Urinary bladder (tissue), 4 donors: ENCODE results near the gene ZMYM5. TPM values are rescaled to one million over a fixed set of nuclear protein-coding genes. Genes with fewer than 3 reads are reported as not detected.
"Not testable (repeated sequence)": the region's sequence is repeated elsewhere in the genome, so short reads cannot be mapped to it uniquely, and the experiment has no call there.

ENCODE experiments used
- DNase-seq: peaks from one replicate; pipeline ENCODE4 v3.0.0-alpha.2; 2015; ENCODE audit errors: extremely low spot score
- H3K27ac ChIP-seq: one replicate; pipeline ENCODE4 v1.5.1; 2013; ENCODE audit warnings: low read depth, mild to moderate bottlenecking, moderate library complexity
- H3K36me3 ChIP-seq: one replicate; pipeline ENCODE4 v1.6.1; 2013; ENCODE audit warnings: mild to moderate bottlenecking, moderate library complexity; ENCODE audit not compliant: insufficient read depth
- H3K4me1 ChIP-seq: one replicate; pipeline ENCODE4 v1.6.1; 2013; ENCODE audit warnings: mild to moderate bottlenecking, moderate library complexity; ENCODE audit not compliant: insufficient read depth
- H3K4me3 ChIP-seq: one replicate; pipeline ENCODE4 v1.5.1; 2013; ENCODE audit warnings: low read depth, low read length
- WGBS: extraction: QIAGEN DNeasy Blood & Tissue Kit; methylation state at CpG from one replicate; pipeline ENCODE4 v1.1.7; 2013; 5-methylcytosine and 5-hydroxymethylcytosine counted together
- polyA plus RNA-seq: library from polyadenylated mRNA; stranded (reverse); fragments of 200-250 nt; gene quantifications from one replicate; pipeline ENCODE4 v1.2.3, GENCODE V29; 2013
- total RNA-seq: library from RNA; depleted of rRNA; stranded (reverse); fragments of >200 nt; gene quantifications from one replicate; pipeline ENCODE4 v1.2.3, GENCODE V29; 2014
- donor health status: healthy with polysubstance abuse.
- donor health status: healthy.

ZMYM5 gene
- total and polyA plus RNA-seq, 2 donors = 9.7 to 41.0 TPM

DNA sequence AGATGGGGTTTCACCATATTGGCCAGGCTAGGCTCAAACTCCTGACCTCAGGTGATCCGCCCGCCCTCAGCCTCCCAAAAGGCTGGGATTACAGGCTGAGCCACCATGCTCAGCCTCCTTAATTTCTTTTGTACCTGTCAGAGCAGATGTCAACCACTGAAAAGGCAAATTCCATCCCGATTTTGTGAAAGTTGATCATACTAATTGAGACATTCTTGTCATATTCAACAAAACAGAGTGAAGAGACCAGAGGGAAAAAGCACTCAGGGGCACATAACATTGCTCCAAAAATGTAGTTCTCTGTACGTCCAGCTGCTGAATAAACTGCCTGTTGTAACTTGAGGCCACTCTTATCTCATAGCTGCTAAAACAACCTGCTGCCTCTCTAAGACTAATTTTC, 53.3 kb downstream of the ZMYM5 start:
- no peaks in the 10 kb centered on the region for H3K4me1 ChIP-seq
- H3K27ac ChIP-seq = no peak overlapping the region
- 91% methylated on average over 4 of the region's 4 CpGs for WGBS
- no peaks in the 10 kb centered on the region for H3K36me3 ChIP-seq
- H3K4me3 ChIP-seq = no peak overlapping the region
- DNase-seq = no peak

DNA sequence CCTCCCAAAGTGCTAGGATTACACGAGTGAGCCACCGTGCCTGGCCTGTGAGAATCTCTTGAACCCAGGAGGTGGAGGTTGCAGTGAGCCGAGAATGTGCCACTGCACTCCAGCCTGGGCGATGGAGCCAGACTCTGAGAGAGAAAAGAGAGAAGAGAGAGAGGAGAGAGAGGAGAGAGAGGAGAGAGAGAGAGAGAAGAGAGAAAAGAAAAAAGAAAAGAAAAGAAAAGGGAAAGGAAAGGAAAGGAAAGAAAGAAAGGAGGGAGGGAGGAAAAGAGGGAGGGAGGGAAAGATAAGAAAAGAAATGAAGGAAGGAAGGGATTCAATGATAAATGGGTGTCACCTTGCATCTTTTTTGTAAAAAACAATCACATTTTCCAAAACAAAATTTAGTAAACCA, 57.7 kb downstream of the ZMYM5 start:
- H3K4me3 ChIP-seq = no peak overlapping the region
- no peaks in the 10 kb centered on the region for H3K4me1 ChIP-seq
- DNase-seq = no peak
- no peaks in the 10 kb centered on the region for H3K36me3 ChIP-seq
- H3K27ac ChIP-seq = no peak overlapping the region
- 95% methylated on average over 4 of the region's 4 CpGs for WGBS

DNA sequence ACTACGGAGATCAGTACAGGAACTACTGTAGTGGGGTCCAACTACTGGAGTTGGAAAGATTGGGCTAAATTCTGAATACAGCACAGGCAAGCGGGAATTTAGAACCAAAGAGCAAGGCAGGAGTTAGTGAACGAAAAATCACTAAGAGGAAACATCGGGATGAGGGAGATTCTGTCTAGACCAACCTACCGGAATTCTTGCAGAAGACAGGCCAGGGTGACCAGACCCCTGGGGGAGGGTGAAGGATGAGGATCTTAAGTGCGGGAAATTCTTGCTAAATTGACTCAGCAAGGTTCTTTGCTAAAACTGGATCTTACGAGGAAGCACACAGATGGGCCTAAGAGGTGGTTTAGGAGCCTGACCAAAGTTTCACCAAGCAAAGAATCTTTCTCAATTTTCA, 67.5 kb downstream of the ZMYM5 start:
- H3K27ac ChIP-seq = no peak overlapping the region
- no peak overlapping the region for H3K4me3 ChIP-seq
- no peak for DNase-seq
- 97% methylated on average over 7 of the region's 7 CpGs for WGBS
- no peaks in the 10 kb centered on the region for H3K36me3 ChIP-seq
- H3K4me1 ChIP-seq = no peaks in the 10 kb centered on the region

DNA sequence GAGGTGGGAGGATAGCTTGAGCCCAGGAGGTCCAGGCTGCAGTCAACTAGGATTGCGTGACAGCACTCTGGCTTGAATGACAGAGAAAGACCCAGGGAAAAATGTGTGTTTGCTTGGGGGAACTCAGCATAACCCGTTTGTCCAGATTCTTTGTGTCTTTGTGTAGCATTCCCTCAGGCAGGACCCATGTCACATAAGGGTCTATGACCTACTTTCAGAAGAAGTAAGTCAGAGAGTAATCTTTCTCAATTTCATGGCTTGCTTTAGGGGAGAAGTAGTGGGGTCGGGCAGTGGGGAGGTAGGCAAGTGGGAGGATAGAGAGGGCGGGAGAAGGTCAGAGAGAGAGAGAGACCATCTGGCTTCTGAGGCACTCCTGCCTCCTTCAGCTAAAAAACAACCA, 68.8 kb downstream of the ZMYM5 start:
- H3K4me1 ChIP-seq = no peaks in the 10 kb centered on the region
- 82% methylated on average over 4 of the region's 4 CpGs for WGBS
- H3K27ac ChIP-seq = no peak overlapping the region
- no peak overlapping the region for H3K4me3 ChIP-seq
- no peaks in the 10 kb centered on the region for H3K36me3 ChIP-seq
- DNase-seq = peak; percentile 78

DNA sequence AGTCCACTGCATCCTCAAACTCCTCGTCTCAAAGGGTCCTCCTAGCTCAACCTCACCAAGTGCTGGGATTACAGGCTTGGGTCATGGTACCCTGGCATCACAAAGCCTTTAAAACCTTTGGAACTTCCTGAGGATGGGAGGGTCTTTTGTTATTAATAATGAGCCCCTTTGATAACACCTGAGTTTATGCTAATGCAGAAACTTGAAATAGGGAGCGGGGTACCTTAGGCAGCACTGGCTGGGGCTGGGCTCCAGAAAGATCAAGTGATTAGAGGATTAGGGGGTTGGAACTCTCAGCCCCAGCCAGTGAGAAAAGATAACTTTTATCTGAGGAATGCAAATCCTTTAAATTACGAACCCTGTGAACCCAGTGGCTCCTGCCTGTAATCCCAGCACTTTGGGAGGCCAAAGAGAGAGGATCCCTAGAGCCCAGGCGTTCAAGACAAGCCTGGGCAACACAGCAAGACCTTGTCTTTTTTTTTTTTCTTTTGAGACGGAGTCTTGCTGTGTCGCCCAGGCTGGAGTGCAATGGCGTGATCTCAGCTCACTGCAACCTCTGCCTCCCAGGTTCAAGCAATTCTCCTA, 71.4 kb downstream of the ZMYM5 start:
- H3K27ac ChIP-seq = no peak overlapping the region
- no peak overlapping the region for H3K4me3 ChIP-seq
- no peaks in the 10 kb centered on the region for H3K4me1 ChIP-seq
- no peaks in the 10 kb centered on the region for H3K36me3 ChIP-seq
- WGBS = 83% methylated on average over 7 of the region's 7 CpGs
- no peak for DNase-seq

DNA sequence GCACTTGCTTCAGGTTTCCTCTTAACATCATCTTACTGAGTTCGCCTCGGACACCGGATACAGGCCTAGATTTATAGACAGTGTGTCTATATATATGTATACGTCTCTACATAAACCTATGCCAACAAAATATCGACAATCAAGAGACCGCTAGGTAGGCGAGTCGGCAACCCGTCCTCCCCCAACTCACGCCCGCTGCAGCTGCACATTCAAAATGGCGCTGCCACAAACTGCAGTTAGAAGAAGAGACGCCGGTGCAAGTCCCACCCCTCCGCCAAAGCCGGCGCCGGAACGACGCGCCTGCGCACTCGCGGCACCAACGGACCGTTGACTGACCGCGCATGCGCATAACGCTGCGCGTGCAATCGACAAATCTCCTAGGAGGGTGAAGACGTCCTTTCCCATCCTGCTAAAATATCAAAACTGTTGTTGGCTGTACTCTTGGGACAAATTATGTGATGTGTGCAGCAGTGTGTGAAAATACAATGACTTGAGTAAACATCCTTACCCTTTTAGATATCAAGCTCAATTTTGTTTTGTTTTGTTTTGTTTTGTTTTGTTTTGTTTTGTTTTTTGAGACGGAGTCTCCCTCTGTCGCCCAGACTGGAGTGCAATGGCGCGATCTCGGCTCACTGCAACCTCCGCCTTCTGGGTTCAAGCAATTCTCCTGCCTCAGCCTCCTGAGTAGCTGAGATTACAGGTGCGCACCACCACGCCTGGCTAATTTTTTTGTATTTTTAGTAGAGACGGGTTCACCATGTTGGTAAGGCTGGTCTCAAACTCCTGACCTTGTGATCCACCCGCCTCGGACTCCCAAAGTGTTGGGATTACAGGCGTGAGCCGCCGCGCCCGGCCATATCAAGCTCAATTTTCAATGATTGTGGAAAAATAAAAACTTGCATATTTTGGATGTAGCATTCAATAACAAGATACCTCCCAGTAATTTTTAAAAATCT, 80.4 kb downstream of the ZMYM5 start, which contains the start of gene PSPC1:
TSS of gene PSPC1 (minus strand) at position 219 of the 956 bp plus-strand sequence. CDS start at position 31, 188 bp downstream.
- 20% methylated on average over 50 of the region's 50 CpGs for WGBS
- Histone ChIP-seq H3K27ac (peak within 1 kb of the TSS; percentile 86), H3K4me3 (peak within 1 kb of the TSS; percentile 84)
- peak; percentile 78 for DNase-seq
- not testable (repeated sequence) for H3K36me3 ChIP-seq, H3K4me1 ChIP-seq

DNA sequence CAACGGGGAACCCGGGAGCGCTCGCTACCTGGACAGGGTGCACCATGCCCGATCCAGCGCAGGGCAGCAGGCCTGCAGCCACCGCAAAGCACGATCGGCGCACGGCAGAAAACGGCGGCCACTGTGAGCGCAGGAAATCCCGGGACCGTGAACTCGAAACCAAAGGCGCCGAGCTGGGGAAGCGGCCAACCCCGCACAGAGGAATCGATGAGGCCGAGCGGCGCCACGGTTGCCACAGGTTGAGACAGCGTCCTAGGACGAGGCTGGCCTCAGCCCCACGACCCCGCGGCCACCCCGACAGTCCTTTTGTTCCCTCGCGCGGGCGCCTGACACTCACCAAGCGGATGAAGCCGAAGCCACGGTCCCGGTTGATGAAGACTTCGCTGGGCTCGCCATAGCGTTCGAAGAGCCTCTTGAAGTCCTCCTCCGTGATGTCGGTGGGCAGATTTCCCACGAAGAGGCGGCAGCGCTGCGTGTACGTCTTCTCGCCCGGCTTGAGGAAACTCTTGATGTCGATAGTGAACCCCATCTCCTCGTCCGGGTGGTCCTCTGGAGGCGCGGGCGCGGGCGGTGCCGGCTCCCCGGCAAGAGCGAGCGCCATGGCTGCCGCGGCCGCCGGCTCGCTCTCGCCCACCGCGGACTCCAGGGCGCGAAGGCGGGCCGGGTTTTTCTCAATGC, 81.3 kb downstream of the ZMYM5 start:
- H3K4me3 ChIP-seq = peak overlapping the region; percentile 84
- peaks cover 1% of the 10 kb centered on the region for H3K4me1 ChIP-seq
- peak overlapping the region; percentile 86 for H3K27ac ChIP-seq
- no peaks in the 10 kb centered on the region for H3K36me3 ChIP-seq
- WGBS = under 1% methylated on average over 77 of the region's 77 CpGs
- no peak for DNase-seq

DNA sequence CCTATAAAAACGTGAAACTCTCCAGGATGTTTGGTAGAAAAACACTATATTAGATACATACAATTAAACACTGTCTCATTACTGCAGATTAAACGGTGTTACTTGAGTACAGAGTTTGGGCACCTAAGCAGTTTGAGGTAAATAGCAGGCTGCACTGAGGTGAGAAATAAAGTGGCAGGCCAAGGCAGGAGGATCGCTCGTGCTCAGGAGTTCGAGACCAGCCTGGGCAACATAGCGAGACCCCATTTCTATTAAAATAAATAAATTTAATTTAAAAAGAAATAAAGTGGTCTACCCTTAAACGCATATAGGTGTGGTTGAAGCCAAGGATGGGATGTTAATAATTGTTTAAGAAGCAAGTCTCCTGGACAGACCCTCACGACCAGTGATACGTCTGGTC, 81.9 kb downstream of the ZMYM5 start:
- H3K4me1 ChIP-seq = peaks cover 1% of the 10 kb centered on the region
- peak overlapping the region; percentile 84 for H3K4me3 ChIP-seq
- H3K27ac ChIP-seq = no peak overlapping the region
- H3K36me3 ChIP-seq = no peaks in the 10 kb centered on the region
- 17% methylated on average over 9 of the region's 9 CpGs for WGBS
- no peak for DNase-seq

DNA sequence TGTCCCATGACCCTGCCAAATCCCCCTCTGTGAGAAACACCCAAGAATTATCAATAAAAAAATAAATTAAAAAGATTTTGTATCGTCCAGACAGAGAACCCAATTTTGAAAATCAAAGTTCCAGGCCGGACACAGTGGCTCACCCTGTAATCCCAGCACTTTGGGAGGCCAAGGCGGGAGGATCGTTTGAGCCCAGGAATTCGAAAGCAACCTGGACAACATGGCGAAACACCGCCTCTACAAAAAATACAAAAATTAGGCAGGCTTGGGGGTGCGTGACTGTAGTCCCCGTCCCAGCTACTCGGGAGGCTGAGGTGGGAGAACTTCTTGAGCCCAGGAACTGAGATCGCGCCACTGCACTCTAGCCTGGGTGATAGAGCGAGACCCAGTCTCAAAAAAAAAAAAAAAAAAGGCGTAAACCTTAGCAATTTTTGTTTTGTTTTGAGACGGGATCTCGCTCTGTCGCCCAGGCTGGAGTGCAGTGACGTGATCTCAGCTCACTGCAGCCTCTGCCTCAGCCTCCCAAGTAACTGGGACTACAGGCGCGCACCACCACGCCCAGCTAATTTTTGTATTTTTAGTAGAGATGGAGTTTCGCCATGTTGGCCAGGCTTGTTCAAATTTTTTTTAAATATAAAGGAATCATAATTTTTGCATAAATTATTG, 82.6 kb downstream of the ZMYM5 start:
- H3K4me1 ChIP-seq = not testable (repeated sequence)
- WGBS = 89% methylated on average over 22 of the region's 22 CpGs

More for the DNA sequence above, 82.6 kb downstream of the ZMYM5 start:
- H3K36me3 ChIP-seq, DNase-seq, H3K27ac ChIP-seq: not testable (repeated sequence)
- H3K4me3 ChIP-seq = peak overlapping the region; percentile 84

Other genes with a start within 250 kb of the ZMYM5 start
- 30.8 TPM for gene MPHOSPH8, start 230.0 kb downstream of the ZMYM5 start, total RNA-seq
- gene MPHOSPH8, start 230.0 kb downstream of the ZMYM5 start, polyA plus RNA-seq = 34.3 TPM
- 90.0 TPM for gene PSPC1, start 80.7 kb downstream of the ZMYM5 start, total RNA-seq
- gene PSPC1, start 80.7 kb downstream of the ZMYM5 start, polyA plus RNA-seq = 31.6 TPM
- 199 TPM for gene ZMYM2, start 95.1 kb upstream of the ZMYM5 start, total RNA-seq
- 20.0 TPM for gene ZMYM2, start 95.1 kb upstream of the ZMYM5 start, polyA plus RNA-seq